ENCODE measurements around the gene BCAS1. TPM values are rescaled to one million over a fixed set of nuclear protein-coding genes. Genes with fewer than 3 reads are reported as not detected.

BCAS1 gene
- total RNA-seq, 1 experiment from 2014 or later, result 4.0 TPM

DNA sequence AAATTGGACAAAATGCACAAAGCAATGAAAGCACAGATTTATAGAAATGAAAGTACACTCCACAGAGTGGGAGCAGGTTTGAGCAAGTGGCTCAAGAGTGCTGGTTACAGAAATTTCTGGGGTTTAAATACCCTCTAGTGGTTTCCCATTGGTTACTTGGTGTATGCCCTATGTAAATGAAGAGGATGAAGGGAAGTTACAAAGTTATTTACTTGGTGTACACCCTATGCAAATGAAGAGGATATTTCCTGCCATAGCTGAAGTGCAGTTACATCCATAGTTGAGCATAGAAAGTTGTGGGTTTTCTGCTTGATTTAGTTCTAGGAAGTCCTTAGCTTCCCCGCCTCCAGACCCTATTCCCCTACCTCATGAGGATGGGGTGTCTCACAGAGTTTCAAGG lies 22.7 kb downstream of the BCAS1 start:
- Histone ChIP-seq H3K9me2 (ENCODE audit: insufficient read depth) (no peaks in the 10 kb centered on the region), H3K36me3 (ENCODE audit: low read depth) (no peaks in the 10 kb centered on the region), H3K4me2 (no peak overlapping the region), H3K27me3 (ENCODE audit: insufficient read depth, low read depth) (no peaks in the 10 kb centered on the region), H3K79me2 (ENCODE audit: low read depth) (no peaks in the 10 kb centered on the region), H3K4me1 (replicated peaks; ENCODE audit: insufficient read depth) (peaks cover 5% of the 10 kb centered on the region; the same call in 1 of the 2 replicates), H3K27ac (no peak overlapping the region), H3K9me3 (ENCODE audit: insufficient read depth, low read depth) (no peaks in the 10 kb centered on the region), H3F3A (ENCODE audit: insufficient read depth, low read depth) (no peaks in the 10 kb centered on the region), H3K4me3 (no peak overlapping the region), H4K20me1 (ENCODE audit: insufficient read depth) (no peaks in the 10 kb centered on the region), H2AFZ (no peak overlapping the region)
- POLR2A ChIA-PET (ENCODE audit: unreplicated experiment), result no interaction called here
- intact Hi-C loops (cut with micrococcal nuclease; ENCODE audit: unreplicated experiment), result no loop called here
- BruUV-seq (replicated peaks), result no TSS peak
- CTCF ChIA-PET, result no interaction called here
- no peak for TF ChIP-seq EZH2 (IDR thresholded peaks at IDR 0.05; ENCODE audit: low read depth)
- TF ChIP-seq, protein P1, sequence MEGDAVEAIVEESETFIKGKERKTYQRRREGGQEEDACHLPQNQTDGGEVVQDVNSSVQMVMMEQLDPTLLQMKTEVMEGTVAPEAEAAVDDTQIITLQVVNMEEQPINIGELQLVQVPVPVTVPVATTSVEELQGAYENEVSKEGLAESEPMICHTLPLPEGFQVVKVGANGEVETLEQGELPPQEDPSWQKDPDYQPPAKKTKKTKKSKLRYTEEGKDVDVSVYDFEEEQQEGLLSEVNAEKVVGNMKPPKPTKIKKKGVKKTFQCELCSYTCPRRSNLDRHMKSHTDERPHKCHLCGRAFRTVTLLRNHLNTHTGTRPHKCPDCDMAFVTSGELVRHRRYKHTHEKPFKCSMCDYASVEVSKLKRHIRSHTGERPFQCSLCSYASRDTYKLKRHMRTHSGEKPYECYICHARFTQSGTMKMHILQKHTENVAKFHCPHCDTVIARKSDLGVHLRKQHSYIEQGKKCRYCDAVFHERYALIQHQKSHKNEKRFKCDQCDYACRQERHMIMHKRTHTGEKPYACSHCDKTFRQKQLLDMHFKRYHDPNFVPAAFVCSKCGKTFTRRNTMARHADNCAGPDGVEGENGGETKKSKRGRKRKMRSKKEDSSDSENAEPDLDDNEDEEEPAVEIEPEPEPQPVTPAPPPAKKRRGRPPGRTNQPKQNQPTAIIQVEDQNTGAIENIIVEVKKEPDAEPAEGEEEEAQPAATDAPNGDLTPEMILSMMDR (conservative IDR thresholded peaks at IDR 0.05), result no peak
- no peak for DNase-seq

DNA sequence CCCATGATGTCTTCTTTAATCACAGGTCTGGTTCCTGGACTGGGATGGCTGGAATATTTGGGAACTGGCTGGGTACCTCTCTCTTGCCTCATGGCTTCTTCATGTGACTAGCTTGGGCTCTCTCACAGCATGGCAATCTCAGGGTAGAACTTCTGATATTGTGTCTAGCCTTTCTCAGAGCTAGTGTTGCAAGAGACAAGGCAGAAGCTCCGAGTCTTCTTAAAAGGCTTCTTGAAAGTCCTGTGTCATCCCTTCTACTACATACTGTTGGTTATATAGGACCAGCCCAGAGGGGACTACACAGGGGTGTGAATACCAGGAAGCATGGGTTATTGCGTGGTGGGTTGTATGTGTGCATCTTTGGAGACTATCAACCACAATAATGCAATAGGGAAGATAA lies 23.3 kb downstream of the BCAS1 start:
- ChIA-PET POLR2A (ENCODE audit: unreplicated experiment) (no interaction called here), CTCF (no interaction called here)
- peaks cover 5% of the 10 kb centered on the region; the same call in 1 of the 2 replicates for H3K4me1 ChIP-seq (replicated peaks; ENCODE audit: insufficient read depth)
- no peaks in the 10 kb centered on the region for H3K27me3 ChIP-seq (ENCODE audit: insufficient read depth, low read depth)
- no peaks in the 10 kb centered on the region for H3K9me2 ChIP-seq (ENCODE audit: insufficient read depth)
- H3K36me3 ChIP-seq (ENCODE audit: low read depth), result no peaks in the 10 kb centered on the region
- no peaks in the 10 kb centered on the region for H3K9me3 ChIP-seq (ENCODE audit: insufficient read depth, low read depth)
- H3K79me2 ChIP-seq (ENCODE audit: low read depth), result no peaks in the 10 kb centered on the region
- intact Hi-C loops (cut with micrococcal nuclease; ENCODE audit: unreplicated experiment), result no loop called here
- no peak for DNase-seq
- H3K4me3 ChIP-seq, result no peak overlapping the region
- no peak overlapping the region for H3K4me2 ChIP-seq
- no peak overlapping the region for H2AFZ ChIP-seq
- H4K20me1 ChIP-seq (ENCODE audit: insufficient read depth), result no peaks in the 10 kb centered on the region
- no peak overlapping the region for H3K27ac ChIP-seq
- BruUV-seq (replicated peaks), result no TSS peak
- TF ChIP-seq, protein P1 (conservative IDR thresholded peaks at IDR 0.05), result no peak
- no peak for TF ChIP-seq EZH2 (IDR thresholded peaks at IDR 0.05; ENCODE audit: low read depth)
- no peaks in the 10 kb centered on the region for H3F3A ChIP-seq (ENCODE audit: insufficient read depth, low read depth)

DNA sequence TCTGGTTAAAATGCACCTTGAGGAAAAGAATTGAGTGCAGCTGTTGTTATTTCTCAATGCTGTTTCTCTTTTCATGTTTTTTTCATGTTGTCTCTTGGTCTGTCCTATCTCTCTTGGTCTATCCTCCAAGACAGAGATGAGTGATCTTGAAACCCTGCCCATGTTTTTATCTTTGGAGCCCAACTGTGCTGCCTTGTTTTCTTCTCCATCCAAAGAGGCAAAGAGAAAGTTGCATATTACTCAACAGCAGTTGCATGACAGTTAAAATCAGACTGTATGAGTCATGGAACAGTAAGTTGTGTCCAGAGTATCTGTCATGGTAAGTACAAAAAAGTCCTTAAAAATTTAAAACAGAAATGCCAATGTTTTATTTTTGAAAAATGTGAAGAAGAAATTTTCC lies 26.2 kb downstream of the BCAS1 start:
- no peak overlapping the region for H2AFZ ChIP-seq
- no peak overlapping the region for H3K4me2 ChIP-seq
- ChIA-PET POLR2A (ENCODE audit: unreplicated experiment) (no interaction called here), CTCF (no interaction called here)
- H3K79me2 ChIP-seq (ENCODE audit: low read depth), result no peaks in the 10 kb centered on the region
- H3K27ac ChIP-seq, result no peak overlapping the region
- TF ChIP-seq, protein P1 (conservative IDR thresholded peaks at IDR 0.05), result no peak
- no peak for TF ChIP-seq EZH2 (IDR thresholded peaks at IDR 0.05; ENCODE audit: low read depth)
- no peaks in the 10 kb centered on the region for H3K27me3 ChIP-seq (ENCODE audit: insufficient read depth, low read depth)
- peak in 1 of 2 experiments; percentile 45 for DNase-seq
- no peaks in the 10 kb centered on the region for H3K36me3 ChIP-seq (ENCODE audit: low read depth)
- no peaks in the 10 kb centered on the region for H4K20me1 ChIP-seq (ENCODE audit: insufficient read depth)
- H3F3A ChIP-seq (ENCODE audit: insufficient read depth, low read depth), result no peaks in the 10 kb centered on the region
- no peaks in the 10 kb centered on the region for H3K9me2 ChIP-seq (ENCODE audit: insufficient read depth)
- no TSS peak for BruUV-seq (replicated peaks)
- intact Hi-C loops (cut with micrococcal nuclease; ENCODE audit: unreplicated experiment), result no loop called here
- H3K4me1 ChIP-seq (replicated peaks; ENCODE audit: insufficient read depth), result peaks cover 5% of the 10 kb centered on the region; the same call in 1 of the 2 replicates
- no peak overlapping the region for H3K4me3 ChIP-seq
- H3K9me3 ChIP-seq (ENCODE audit: insufficient read depth, low read depth), result no peaks in the 10 kb centered on the region
